CD4-positive, alpha-beta T cell treated with Interferon alpha-2 for 1 hour (primary cell): ENCODE data around the gene TACR2.
"Not testable (repeated sequence)": the region's sequence is repeated elsewhere in the genome, so short reads cannot be mapped to it uniquely, and the experiment has no call there.

ENCODE experiments used
- DNase-seq, 2 donors: peaks; one replicate each; pipeline ENCODE4 v3.0.0-alpha.2; 2020 to 2022

TACR2 gene

DNA sequence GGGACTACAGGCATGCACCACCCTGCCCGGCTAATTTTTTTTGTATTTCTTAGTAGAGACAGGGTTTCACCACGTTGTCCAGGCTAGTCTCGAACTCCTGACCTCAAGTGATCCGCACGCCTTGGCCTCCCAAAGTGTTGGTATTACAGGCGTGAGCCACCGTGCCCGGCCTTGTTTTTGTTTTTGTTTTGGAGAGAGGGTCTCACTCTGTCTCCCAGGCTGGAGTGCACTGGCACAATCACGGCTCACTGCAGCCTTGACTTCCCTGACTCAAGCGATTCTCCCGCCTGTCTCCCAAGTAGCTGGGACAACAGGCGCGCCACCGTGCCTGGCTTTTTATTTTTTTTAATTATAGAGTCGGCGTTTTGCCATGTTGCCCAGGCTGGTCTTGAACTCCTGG lies 33.7 kb upstream of the TACR2 start:
- DNase-seq: not testable (repeated sequence)

DNA sequence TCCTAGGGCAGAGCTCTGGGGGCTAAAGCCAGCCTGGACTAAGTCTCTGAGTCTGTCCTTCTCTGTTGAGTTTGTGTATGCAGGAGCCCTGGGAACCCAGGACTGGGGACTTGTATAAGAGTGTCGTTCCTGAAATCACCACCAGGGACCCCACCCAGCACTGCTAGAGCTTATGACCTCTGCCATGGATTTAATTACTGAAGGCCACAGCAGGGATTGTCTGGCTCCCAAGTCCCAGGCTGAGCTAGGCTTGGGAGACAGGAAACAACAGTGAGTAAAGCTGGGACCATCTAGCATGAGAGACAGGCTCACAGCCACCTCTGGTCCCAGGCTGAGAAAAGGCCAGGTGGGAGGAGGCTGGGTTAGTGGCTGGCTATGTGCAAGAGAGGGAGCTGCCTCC lies 33.1 kb upstream of the TACR2 start:
- DNase-seq: peak; percentile 23 to 65

DNA sequence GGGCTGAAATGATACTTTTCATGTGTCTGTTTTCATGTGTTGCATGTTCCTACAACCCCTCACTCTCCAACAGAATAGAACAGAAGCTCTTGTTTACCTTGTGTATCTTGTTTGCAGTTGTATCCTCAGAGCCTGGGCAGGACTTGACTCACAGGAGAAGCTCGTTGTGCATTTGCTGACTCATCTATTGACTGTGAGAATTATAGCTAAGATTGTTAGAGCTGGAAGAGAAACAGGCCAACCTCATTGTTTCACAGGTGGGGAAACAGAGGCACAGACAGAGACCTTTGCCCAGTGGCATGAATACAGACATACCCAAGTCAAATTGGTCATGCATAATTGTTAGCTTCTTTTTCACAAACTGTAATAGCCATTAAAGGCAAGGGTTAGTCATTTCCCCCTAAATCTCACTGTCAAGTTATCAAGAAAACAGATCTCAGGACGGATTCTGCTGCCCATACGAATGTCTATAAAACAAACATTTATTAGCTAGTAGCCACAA lies 30.0 kb upstream of the TACR2 start:
- no peak for DNase-seq

DNA sequence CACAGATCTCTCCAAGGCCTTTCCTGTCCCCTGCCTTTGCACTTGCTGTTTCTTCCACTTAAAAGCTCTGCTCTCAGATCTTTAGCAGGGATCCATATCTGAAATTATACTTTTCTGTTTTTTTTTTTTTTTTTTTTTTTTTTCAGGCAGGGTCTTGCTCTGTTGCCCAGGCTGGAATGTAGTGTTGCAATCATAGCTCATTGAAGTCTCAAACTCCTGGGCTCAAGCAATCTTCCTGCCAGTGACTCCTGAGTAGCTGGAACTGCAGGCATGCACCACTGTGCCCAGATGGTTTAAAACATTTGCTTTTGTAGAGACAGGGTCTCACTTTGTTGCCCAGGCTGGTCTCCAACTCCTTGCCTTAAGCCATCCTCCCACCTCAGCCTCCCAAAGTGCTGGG lies 29.5 kb upstream of the TACR2 start:
- no peak for DNase-seq

DNA sequence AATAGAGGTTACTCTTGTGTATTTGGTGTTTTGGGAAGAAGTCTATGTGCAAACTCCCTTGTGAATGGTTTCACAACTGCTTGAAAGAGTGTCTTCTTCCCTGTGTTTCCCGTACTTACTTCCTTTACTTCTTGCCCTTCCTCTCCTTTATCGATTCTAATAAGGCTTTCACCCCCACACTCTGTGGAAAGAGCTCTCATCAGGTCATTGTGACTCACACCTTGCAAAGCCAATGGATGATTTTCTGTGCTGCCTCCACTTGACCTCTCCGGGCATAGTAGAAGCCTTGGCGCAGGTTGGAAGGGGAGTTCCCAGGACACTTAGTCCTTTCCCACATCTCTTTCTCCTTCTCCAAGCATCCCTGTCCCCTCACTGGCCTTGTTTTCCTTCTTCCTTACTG lies 28.3 kb upstream of the TACR2 start:
- DNase-seq: no peak

DNA sequence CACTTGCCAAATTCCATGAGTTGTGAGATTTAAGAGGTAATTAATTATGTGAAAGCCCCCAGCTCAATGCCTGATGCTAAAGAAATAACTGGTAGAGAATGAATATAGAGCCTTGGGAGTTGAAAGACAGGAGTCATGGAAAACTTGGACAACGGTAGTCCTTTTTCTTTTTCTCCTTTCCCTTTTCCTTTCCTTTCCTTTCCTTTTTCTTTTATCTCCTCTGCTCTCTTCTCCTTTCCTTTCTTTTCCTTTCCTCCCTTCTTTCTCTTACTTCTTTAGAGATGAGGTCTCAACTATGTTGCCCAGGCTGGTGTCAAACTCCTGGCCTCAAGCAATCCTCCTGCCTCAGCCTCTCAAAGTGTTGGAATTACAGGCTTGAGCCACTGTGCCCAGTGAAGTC lies 26.6 kb upstream of the TACR2 start:
- no peak for DNase-seq

DNA sequence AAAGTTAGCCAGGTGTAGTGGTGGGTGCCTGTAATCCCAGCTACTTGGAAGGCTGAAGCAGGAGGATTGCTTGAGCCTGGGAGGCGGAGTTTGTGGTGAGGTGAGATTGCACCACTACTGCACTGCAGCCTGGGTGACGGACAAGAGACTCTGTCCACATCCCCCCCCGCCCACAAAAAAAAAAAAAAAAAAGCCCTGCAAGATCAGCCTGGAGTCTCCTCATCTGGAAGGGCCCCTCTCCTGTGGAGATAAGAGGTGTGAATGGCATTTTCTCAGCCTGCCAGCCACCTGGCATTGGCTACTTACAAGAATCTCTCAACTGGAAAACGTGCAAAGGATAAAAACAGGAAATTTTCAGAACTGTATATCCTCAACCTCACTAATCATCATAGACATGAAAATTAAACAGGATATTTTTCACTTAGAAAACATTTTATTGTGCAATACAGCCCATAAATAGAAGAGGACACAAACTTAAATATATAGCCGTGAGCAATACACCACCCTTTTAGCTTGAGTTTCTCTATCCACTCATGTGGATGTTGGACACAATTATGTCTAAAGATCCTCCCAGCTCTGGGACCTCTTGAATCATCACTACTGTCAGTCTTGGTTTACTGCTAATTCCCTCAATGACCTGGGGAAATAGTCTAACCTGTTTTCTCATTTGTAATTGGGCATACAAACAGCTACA lies 23.2 kb upstream of the TACR2 start:
- no peak for DNase-seq

DNA sequence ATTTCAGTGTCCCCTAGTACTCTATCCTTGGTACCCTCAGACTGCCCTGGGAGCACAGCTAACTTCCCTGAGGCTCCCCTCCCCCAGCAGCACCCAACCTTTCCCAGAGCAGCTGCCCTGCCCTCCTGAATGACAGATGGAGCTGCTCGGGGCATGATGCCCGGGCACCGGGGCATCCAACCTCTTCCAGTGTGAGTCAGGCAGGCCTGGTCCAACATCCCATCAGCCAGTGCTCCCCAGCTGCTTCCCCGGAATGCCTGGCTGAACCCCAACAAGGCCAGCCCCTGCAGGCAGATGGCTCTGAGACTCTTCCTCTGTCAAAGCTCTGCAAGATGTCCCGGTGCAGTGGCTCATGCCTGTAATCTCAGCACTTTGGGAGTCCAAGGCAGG lies 22.6 kb upstream of the TACR2 start:
- no peak for DNase-seq

DNA sequence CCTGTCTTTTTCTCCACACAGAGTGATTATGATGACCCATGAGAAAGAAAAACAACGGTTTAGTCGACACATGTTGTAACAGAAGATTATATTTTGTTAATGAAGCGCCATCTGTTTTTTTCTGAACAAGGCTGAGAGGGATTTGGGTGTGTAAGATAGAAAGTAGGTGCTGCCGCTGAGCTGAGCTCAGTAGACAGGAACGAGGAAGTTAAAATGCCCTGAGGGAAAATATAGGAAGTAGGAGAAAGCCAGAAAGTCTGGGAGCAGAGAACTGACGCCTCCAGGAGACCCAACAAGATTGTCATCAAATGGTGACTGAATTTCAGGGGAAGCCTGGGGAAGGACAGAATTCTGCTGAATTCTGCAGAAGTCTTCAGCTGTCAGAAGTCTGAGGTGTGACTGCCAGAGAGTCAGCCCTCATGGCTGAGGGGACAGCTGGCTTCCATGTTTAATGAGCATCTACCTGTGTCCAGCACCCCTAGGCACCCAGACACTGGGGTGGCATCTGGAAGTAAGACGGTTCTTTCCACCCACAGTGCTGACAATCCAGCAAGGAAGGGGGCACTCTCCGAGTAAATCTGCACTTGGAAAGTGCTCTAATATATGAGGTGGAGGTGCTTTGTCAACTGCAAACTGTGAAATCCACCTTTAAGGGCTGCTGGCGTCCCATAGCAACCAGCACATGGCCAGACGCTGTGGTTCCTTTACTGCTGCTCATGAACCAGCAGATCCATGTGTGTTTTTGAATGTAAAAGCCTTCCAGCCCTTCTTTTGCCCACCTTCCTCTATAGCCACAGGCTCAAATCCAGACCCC lies 22.0 kb upstream of the TACR2 start:
- DNase-seq: no peak

DNA sequence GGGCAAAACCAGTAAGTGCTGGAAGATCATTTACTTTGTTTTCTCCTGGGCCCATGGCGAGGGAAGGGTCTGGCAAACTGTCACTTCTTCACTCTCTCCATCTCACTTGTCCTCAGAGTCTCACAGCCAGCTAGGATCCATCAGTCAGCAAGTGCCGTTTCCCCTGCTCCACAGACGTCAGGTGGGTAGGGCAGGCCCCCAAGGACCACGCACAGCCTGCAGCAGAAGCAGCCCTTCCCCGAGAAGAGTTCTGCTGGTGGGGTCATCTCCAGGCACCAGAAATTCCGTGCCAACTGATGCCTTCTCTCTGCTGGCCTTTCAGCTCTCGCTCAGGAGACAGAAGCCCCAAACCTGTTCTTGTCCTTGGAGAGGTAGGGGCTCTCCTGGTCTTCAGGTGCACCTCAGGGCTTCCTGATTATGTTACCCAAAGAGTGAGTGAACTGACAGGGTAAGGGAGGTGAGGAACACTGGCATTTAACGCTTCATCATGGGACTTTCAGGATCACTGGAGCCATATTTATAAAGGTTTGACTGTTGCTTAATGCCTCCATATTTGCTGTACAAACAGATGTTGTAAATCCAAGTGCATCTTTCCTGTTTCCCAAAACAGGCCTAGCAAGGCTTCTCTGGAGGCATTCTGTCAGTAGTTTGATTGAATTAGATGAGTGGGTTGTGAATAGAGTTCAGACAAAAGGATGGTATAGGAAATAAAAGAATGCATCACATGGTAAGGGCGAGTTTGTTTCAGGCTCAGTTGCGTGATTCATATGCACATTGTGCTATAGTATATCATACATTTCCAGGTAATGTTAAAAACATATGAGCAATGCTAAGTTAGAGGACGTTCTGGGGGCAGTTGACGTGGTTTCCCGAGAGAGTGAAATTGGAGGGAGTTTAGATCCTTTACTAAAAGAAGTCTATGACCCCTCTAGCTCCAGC lies 20.9 kb upstream of the TACR2 start:
- no peak for DNase-seq

DNA sequence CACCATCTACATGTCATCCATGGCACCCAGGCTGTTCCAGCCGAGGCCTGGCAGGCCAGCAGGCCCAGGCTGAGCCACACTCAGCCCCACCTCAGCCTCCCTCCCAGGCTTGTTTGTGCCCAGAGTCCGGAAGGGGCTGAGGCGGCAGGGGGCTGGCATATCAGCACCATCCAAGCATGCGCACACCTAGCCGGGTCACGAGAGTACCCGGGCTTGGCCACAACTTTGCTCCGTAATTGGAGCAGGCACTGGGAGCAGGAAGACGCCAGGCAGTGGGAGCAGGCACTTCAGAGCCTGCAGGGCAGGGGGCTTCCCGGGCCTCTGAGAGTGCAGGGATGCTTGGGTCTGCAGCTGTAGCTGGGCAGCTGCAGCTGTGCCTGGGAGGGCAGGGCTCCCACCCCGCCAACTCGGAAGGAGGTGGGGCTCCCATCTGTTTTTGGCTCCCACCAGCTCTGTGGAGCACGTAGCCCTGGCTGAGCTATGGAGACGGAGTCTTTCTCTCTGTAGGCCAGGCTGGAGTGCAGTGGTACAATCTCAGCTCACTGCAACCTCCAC lies 19.3 kb upstream of the TACR2 start:
- no peak for DNase-seq

DNA sequence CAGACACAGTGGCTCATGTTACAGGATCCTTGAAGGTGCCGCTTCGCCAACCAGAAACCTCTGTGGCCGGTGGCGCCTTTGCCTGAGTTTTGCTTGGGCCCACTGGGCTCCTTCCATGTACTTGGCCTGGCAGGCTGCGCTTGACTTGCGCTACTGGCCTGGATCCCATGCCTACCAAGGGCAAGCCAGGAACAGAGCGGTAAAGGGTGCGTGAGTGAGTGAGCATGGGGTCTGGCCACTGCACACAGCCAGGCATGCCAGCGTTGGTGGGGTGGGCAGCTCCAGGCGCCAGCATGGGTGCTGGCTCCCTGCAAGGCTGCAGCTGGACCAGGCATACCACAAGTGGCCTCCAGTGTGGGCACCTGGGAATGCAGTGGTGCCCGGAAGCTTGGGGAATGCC lies 18.2 kb upstream of the TACR2 start:
- no peak for DNase-seq

DNA sequence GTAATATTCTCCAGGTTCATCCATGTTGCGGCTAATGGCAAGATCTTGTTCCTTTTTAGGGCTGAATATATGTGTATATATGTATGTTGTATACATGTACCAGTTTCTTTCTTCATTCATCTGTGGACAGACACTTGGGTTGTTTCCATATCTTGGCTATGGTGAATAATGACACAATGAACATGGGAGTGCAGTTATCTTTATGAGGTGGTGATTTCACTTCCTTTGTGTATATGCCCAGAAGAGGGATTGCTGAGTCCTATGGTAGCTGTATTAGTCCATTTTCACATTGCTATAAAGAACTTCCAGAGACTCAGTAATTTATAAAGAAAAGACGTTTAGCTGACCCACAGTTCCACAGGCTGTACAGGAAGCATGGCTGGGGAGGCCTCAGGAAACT lies 17.5 kb upstream of the TACR2 start:
- no peak for DNase-seq

DNA sequence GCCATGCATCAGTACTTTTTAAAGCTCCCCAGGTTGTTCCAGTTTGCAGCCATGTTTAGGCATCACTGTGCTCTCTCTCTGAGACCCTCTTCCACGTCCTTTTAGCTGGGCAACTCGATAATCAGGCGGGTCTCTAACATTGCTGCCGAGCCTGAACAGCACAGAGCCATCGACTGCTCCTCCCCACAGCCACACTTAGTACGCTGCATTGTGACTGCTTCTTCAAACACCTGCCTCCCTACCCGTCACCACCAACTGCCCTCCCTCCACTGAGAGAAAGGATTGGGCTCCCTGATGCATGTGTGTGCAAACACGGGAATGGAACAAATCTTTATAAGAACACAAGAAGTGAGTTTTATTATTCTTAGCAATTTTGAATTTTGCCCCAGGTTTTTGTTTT lies 11.4 kb upstream of the TACR2 start:
- DNase-seq: no peak

DNA sequence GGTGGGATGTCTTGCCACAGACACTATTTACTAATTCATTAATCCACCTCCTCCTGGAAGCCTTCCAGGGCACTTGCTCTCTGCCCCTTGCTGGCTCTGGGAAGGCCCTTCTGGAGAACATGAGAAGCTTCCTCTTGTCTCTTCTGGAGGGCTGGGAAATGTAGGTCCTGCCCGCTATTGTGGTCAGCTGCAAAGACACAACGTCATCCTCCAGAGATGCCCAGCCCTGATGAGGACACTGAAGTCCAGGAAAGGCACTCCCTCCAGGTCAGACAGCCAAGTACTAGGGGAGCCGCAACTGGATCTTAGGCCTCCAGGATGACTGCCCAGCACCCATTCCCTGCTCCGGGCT lies 9.6 kb upstream of the TACR2 start:
- DNase-seq: no peak

DNA sequence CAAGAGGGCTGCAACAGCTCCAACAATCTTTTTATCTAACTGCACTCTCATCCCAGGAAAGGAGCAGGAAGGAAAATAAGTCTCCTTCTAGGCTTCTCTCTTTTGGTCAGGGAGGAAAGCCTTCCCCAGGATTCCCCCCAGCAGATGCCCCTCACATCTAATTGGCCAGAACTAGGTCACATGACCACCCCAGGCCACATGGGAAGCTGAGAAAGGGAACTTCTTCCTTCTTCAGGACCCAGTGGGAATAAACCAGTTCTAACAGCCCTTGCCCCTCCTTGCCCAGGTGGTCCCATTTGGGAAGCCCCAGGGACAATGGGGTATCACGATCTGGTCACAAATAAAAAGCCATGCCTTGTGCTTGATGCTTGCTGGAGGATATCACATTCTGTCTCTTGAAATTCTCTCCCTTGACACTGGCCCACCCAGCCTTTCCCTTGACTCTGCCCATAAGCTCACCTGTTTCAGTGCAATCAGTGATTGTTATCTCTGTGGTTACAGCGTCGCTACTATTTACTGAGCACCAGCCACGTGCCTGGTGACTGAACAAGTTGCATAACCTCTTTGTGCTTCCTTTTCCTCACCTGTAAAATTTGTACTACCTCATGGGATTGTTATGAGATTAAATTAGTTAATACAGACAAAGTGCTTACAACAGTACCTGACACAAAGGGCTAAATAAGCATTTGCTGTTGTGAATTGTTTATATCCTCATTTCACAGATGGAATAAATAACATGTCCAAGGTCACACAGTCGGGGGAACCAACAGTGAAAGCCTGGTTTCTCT lies 9.0 kb upstream of the TACR2 start:
- DNase-seq: peak; percentile 64 to 82

DNA sequence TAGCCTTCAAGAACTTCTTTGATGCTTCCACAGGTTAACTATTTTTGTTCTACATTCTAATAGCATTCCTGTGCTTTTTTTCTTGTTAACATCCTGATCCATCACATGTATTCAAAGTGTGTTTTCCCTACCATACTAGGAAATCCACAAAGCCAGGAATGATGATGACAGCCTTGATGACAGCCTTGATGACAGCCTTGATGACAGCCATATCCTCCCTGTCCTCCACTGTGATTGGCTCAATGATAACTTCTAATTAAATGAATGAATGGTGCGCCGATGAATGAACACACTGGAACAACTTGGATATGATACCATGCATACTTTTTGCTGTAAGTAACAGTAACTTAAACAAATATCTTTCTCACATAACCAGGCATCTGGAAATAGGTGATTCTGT lies 8.3 kb upstream of the TACR2 start:
- no peak for DNase-seq

DNA sequence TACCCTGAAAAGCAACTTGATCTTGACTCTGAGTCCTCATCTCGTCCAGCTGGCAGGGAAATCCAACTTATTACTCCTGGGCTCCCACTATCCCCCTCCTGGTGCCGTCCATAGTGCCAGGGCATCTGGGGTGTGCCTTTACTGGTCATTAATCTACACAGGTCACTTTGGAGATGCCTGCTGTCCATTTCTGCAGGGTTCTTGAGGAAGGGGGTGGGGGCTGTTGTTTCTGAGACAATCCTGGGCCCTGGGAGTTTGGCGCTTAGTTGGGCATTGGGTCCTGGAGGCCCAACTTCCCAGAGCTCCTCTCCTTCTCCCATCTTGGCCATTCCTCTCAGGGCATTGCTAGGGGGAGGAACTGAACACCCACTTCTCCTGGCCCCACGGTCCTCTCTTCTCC lies 6.0 kb upstream of the TACR2 start:
- no peak for DNase-seq

DNA sequence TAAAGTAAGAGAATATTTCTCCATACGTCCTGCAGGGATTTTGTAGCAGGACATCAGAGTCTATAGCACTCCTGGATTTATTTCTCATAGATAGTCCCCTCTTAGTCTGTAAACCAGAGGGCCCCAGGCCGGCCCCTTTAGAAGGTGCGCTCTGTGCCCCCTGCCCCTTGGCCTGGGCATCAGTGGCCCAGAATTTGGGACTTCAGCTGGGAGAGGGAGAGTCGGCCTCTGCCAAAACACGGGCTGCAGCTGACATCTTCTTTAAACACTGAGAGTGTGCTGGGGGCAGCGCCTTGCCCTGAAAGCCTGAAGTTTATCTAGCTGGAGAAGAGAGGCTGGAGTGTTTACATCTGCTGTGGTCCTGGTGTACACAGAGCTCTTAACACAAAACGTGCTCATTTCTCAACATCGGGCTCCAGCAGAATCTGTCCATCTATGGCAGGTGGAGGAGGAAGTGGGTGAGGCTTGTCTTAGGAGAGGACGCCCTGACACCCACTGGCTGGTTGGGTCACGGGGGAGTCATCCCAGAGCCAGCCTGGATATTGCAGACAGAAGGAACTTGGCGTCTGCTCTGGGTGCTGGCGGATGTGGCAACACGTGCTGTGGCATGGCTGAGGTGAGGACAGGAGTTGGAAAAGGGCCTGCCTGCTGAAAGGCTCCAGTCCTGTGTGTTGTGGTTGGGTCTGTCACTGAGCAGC lies 5.0 kb upstream of the TACR2 start:
- no peak for DNase-seq

DNA sequence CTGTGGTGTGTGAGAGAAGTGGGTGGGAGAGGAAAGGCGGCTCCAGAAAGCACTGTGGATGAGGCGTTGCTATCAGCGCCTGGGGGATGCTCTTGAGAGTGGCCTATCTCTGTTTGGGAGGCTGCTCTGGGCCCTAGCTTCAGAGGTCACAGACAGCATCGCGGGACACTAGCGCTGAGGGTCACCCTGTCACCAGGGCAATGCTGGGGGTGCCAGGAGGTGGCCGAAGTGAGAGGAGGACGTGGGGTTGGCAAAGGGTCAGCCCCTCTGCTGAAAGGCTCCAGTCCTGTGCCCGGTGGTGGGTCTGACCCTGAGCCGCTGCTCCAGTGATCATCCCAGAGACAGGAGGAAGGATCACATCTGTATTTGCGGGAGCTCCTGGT lies 3.0 kb upstream of the TACR2 start:
- DNase-seq: no peak

DNA sequence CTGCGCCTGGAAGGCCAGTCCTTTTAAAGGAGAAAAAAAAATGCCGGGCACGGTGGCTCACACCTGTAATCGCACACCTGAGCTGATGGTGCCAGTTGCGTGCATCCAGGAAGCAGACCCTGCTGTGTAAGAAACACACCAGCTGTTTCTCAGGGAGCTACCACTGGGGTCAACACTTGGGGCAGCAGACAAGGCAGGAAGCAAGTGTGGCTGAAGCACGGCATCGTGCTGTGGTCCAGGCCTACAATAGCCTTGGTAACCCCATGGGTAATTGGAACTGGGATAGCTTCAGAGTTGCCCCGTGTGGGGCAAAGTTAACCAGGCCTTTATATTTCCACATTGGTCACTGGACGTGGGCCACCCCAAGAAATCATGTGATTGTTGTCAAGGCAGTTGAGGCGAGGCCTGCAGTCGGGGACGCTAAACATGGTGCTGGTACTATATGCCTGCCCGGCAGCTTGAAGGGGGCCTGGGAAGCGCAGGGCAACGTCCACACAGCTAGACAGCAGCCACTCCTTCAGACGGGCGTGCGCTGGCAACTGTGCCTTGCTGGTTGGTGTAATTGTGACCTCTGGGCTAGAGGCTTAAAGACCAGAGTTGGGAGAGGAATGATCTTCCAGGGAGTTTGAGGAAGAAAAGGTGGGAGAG lies 2.5 kb upstream of the TACR2 start:
- DNase-seq: no peak
